HG03565 (cell line): ENCODE data around the gene FAF1.

Source experiments
- ATAC-seq: cut with Tn5 transposase; IDR thresholded peaks from one replicate; pipeline ENCODE4 v1.9.1; 2021; ENCODE audit warnings: mild to moderate bottlenecking, moderate library complexity; ENCODE audit not compliant: unreplicated experiment

FAF1 gene

GRCh38 chr1:50454911-50455310, 505.2 kb downstream of the FAF1 start:
- ATAC-seq = no peak

- no peak for ATAC-seq
Measured at GRCh38 chr1:50453266-50453665, 506.8 kb downstream of the FAF1 start.

- no peak for ATAC-seq
Measured at GRCh38 chr1:50452700-50453099, 507.4 kb downstream of the FAF1 start.

- no peak for ATAC-seq
Measured at GRCh38 chr1:50450861-50451653, 509.0 kb downstream of the FAF1 start.

- no peak for ATAC-seq
Measured at GRCh38 chr1:50447961-50448360, 512.1 kb downstream of the FAF1 start.

GRCh38 chr1:50441183-50441582, 518.9 kb downstream of the FAF1 start:
- ATAC-seq = no peak

GRCh38 chr1:50438945-50439344, 521.1 kb downstream of the FAF1 start:
- ATAC-seq = no peak

- ATAC-seq = no peak
Measured at GRCh38 chr1:50436489-50436888, 523.6 kb downstream of the FAF1 start.

- ATAC-seq = no peak
Measured at GRCh38 chr1:50430010-50430405, 530.1 kb downstream of the FAF1 start.

GRCh38 chr1:50427818-50428779, 532.0 kb downstream of the FAF1 start:
- ATAC-seq = no peak

- ATAC-seq = no peak
Measured at GRCh38 chr1:50427086-50427817, 532.8 kb downstream of the FAF1 start.

- no peak for ATAC-seq
Measured at GRCh38 chr1:50426702-50427085, 533.4 kb downstream of the FAF1 start.

GRCh38 chr1:50426108-50426700, 533.9 kb downstream of the FAF1 start:
- ATAC-seq = no peak

- ATAC-seq = no peak
Measured at GRCh38 chr1:50425376-50426107, 534.5 kb downstream of the FAF1 start.

- no peak for ATAC-seq
Measured at GRCh38 chr1:50424884-50425375, 535.1 kb downstream of the FAF1 start.

- ATAC-seq = no peak
Measured at GRCh38 chr1:50424045-50424883, 535.8 kb downstream of the FAF1 start.

GRCh38 chr1:50423670-50424000, 536.4 kb downstream of the FAF1 start:
- ATAC-seq = no peak

- ATAC-seq = no peak
Measured at GRCh38 chr1:50422946-50423669, 537.0 kb downstream of the FAF1 start, which contains the start of gene DMRTA2. TSS of gene DMRTA2 (minus strand) at chr1:50423443. CDS start at chr1:50421536, 1,907 bp downstream.

GRCh38 chr1:50422675-50422945, 537.5 kb downstream of the FAF1 start:
- ATAC-seq = no peak
